Suprapubic skin (tissue), 3 donors: ENCODE results near the gene PODNL1.

Source experiments
- CTCF ChIP-seq, 2 donors: fragments of 200-600 bp in 1 of 2; fragments of 450-650 bp in 1 of 2; sonication (generic) in 1 of 2; IDR thresholded peaks; one replicate each; pipeline ENCODE4 v1.5.1; 2016 to 2019; ENCODE audit warnings: antibody characterized with exemption in 2 of 2, mild to moderate bottlenecking in 1 of 2, moderate library complexity in 1 of 2
- POLR2A ChIP-seq, 2 donors: fragments of 450-650 bp; IDR thresholded peaks; one replicate each; pipeline ENCODE4 v1.6.1; 2017; ENCODE audit warnings: antibody characterized with exemption in 2 of 2, mild to moderate bottlenecking in 2 of 2, moderate library complexity in 2 of 2

DNA sequence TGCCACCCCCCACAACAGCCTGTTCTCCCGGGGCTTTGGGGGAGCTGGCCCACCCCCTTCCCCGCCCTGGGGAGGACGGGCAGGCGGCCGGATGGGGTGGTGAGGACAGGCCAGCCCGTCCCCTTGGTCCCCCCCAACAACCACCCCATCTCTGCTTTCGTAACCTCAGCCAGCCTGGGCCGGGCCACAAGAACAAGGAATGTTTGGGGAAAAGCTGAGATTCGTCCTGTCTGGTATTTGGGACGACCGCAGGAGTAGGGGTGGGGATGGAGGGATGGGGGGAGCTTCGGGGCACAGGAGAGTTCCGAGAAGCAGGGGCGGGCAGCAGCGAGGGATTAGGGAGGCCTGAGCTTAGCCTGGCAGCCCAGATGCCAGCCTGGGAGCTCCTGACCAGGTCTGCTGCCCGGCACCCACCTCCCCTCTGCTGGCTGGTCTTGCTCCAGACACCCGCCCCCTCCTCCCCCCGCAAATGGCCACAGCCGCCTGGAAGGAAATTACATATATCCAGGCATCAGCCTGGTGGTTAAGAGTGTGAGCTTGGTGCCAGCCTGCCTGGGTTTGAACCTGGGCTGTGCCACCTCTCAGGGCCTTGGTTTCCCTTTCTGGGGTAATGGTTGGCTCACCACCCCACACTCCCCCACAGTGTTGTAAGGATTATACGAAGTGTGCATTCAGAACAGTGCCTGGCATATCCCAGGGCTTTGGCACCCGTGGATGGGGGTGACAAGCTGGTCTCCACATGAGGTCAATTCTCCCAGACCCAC lies at the start of gene PODNL1:
- TF ChIP-seq CTCF (IDR thresholded peaks at IDR 0.05) (no peak), POLR2A (IDR thresholded peaks at IDR 0.05) (no peak)
